Glutamatergic neuron (in vitro differentiated cells): Measurements from ENCODE around the gene VPS39. TPM values are rescaled to one million over a fixed set of nuclear protein-coding genes. Genes with fewer than 3 reads are reported as not detected.

Source experiments
- DNase-seq: peaks from one replicate; pipeline ENCODE4 v3.0.0; 2022
- H3K27ac Mint-ChIP-seq: one replicate; pipeline ENCODE4 v1.8.0; 2020; ENCODE audit warnings: mild to moderate bottlenecking, mixed read lengths, inconsistent platforms; ENCODE audit not compliant: unreplicated experiment
- H3K27me3 Mint-ChIP-seq: one replicate; pipeline ENCODE4 v1.8.0; 2020; ENCODE audit warnings: mild to moderate bottlenecking, moderate library complexity, mixed read lengths, inconsistent platforms; ENCODE audit not compliant: unreplicated experiment
- H3K36me3 Mint-ChIP-seq: one replicate; pipeline ENCODE4 v1.8.0; 2020; ENCODE audit warnings: mild to moderate bottlenecking, mixed read lengths, inconsistent platforms; ENCODE audit not compliant: unreplicated experiment
- H3K4me1 Mint-ChIP-seq: one replicate; pipeline ENCODE4 v1.8.0; 2020; ENCODE audit warnings: mild to moderate bottlenecking, low read depth, mixed read lengths, inconsistent platforms; ENCODE audit not compliant: unreplicated experiment
- H3K4me3 Mint-ChIP-seq: one replicate; pipeline ENCODE4 v1.8.0; 2020; ENCODE audit warnings: mild to moderate bottlenecking, mixed read lengths, inconsistent platforms; ENCODE audit not compliant: unreplicated experiment
- H3K9me3 Mint-ChIP-seq: one replicate; pipeline ENCODE4 v1.8.0; 2020; ENCODE audit warnings: mild to moderate bottlenecking, moderate library complexity, mixed read lengths, inconsistent platforms; ENCODE audit not compliant: unreplicated experiment
- CTCF ChIP-seq: fragments of 200-600 bp; sonication (generic); IDR thresholded peaks from one replicate; pipeline ENCODE4 v1.5.0; 2021; ENCODE audit not compliant: partially characterized antibody, unreplicated experiment
- total RNA-seq: library from RNA; stranded (reverse); fragmentation: NEBNext Ultra II Directional; extraction: Animal tissue kit (Norgen Biotek cat#: 25700); gene quantifications from one replicate; pipeline ENCODE4 v1.2.1, GENCODE V29; 2021; ENCODE audit not compliant: unreplicated experiment

VPS39 gene
- total RNA-seq, 1 donor from 2014 or later = 94.4 TPM

DNA sequence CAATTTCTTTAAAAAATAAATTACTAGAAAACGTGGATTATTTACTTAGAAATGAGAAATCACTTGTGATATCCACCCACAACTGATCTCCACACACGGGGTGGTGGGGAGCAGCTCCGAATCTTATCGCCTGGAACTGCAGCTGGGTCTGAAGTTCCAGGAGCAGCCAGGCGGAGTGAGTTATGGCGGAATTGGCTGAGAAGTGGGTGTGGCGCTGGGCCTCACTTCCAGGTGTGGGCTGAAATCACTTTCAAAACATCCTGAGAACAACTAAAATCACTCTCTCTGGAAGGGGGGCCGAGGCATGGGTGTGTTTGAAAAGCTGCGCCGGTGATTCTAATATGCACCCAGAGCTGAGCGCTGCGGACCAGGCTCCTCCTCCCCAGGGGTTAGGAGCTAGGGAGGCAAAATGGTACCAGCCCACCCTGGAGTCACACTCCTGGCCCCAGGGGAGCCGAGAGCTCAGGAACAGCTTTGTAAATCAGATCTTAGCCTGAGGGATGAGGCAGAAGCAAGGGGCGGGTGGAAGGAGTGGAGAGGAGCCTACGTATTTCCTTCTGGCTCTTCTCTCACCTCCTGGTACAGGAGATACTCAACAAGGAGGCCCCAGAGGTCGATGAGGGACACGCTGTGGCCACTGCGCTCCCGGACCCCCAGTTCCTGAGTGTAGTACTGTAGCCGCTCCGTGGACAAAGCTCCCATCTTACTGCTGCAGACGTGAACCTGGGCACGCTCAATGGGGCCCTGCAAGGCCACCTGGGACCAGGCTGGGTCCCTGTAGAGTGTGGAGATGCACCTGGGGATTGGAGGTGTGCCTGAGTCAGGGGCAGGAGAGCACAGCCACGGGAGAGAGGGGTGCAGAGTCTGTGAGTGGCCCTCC, 61.3 kb downstream of the VPS39 start:
- no peak overlapping the region for H3K4me3 Mint-ChIP-seq
- H3K27ac Mint-ChIP-seq = no peak overlapping the region
- H3K9me3 Mint-ChIP-seq = peaks cover 4% of the 10 kb centered on the region
- H3K27me3 Mint-ChIP-seq = peaks cover 10% of the 10 kb centered on the region
- H3K36me3 Mint-ChIP-seq = no peaks in the 10 kb centered on the region
- no peak for DNase-seq
- no peaks in the 10 kb centered on the region for H3K4me1 Mint-ChIP-seq
- no peak for TF ChIP-seq CTCF

DNA sequence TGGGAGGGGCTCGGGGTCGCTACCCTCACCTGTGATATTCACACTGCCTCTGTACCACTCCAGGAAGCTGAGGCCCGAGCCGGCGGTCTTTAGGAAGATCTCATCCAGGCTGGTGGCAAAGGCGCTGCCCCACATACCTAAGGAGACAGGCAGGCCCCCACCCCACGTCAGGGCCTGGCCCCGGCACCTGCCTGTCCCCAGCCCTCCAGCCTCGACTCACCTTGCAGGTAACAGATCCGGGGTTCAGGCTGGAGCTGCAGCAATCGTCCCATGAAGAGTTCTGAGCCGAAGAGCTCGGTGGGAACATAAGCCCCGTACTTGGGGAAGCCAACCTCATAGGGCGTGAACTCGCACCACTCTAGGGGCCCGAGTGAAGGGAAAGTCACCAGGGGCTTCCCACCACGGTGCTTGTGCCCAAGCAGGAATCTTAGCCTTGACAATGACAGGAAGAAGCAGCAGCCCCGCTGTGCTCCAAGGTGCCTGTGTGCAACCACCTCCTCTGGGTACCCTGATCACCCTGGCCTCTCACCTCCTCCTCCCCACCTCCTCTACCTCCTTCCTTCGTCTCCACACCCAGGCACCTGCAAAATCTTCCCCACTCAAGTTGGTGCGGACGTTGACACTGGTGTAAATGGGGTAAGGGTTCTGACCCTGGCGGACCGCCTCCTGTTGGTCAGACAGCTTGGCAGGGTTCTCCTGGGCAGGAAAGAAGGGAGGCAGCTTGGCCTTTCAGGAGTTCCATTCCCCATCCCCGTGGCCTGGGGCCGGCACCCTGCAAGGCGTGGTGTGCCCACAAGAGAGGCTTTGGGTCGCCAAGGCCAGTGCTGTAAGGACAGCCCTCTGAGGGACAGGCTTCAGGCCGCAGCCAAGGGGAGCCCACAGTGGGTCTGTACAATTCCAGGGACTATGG, 62.3 kb downstream of the VPS39 start:
- DNase-seq = no peak
- no peaks in the 10 kb centered on the region for H3K4me1 Mint-ChIP-seq
- no peak overlapping the region for H3K27ac Mint-ChIP-seq
- no peak overlapping the region for H3K4me3 Mint-ChIP-seq
- H3K36me3 Mint-ChIP-seq = no peaks in the 10 kb centered on the region
- H3K9me3 Mint-ChIP-seq = peaks cover 4% of the 10 kb centered on the region
- TF ChIP-seq CTCF = no peak
- peaks cover 9% of the 10 kb centered on the region for H3K27me3 Mint-ChIP-seq

DNA sequence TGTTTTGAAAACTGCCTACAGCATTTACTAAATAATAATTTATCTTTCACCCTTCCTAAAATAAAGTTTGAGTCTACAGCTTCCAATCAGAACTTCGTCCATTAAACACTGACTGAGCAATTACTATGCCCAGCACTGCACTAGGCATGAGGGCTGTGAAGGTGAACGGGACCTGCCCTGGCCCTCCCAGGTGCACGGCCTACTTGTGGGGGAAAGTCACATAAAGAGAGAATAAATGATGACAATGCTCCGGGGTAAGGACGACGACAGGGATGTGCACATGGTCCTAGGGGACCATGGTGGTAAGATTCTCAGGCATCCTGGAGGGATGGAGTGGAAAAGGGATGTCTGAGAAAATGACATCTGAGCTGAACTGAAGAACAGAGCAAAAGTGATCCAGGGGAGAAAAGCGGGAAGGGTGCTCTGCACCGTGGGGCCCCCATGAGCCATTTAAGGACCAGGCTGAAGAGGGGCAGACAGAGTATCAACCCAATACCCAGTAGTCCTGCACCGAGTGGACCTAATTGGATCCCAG, 63.2 kb downstream of the VPS39 start:
- Mint-ChIP-seq H3K9me3 (peaks cover 6% of the 10 kb centered on the region), H3K4me3 (no peak overlapping the region), H3K27me3 (peaks cover 13% of the 10 kb centered on the region), H3K36me3 (no peaks in the 10 kb centered on the region), H3K4me1 (no peaks in the 10 kb centered on the region), H3K27ac (no peak overlapping the region)
- no peak for DNase-seq
- TF ChIP-seq CTCF = no peak

DNA sequence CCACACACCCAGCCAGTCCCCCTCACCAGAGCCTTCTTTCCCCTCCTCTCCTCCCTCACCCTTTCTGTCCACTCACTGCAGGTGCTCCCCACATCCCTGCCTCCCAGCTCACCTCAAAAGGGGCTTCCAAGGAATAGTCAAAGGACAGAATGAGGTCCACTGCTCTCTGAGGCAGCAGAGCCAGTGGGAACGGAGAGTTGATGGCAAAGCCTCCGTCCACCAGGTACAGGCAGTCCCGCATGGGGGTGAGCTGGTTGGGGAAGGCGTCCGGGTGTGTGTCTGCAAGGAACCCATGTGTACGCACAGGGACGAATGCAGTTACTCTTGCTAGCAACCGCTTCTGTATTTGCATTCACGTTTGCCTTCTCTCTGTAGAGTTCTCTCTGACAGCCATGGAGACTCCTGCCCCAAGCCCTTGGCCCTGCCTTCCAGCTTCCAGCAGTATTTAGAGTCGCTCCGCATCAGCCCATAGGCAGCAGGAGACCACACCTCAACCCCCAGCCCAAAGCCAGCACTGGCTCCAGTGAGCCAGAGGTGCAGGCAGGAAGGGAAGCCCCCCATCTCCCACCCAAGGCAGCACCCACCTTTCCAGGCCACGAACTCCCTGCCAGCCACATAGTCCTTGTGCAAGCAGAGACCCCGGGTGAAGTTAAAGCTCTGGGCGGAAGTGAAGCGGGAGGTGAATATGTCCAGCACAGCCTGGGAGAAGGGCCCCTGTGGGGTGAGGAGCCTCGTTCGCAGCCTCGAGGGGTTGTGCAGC, 64.1 kb downstream of the VPS39 start:
- H3K9me3 Mint-ChIP-seq = peaks cover 6% of the 10 kb centered on the region
- H3K27me3 Mint-ChIP-seq = peaks cover 13% of the 10 kb centered on the region
- H3K4me1 Mint-ChIP-seq = no peaks in the 10 kb centered on the region
- peaks cover 9% of the 10 kb centered on the region for H3K36me3 Mint-ChIP-seq
- H3K27ac Mint-ChIP-seq = no peak overlapping the region
- no peak for TF ChIP-seq CTCF
- no peak for DNase-seq
- no peak overlapping the region for H3K4me3 Mint-ChIP-seq
